GM23338 (cell line): Measurements from ENCODE around the gene KYNU. TPM values are rescaled to one million over a fixed set of nuclear protein-coding genes. Genes with fewer than 3 reads are reported as not detected.

Experiments used
- ATAC-seq: fragments of 200-7000 bp; cut with Tn5 transposase; 3 replicates; pipeline ENCODE4 v1.9.1; 2020
- DNase-seq: peaks from one replicate; pipeline ENCODE4 v3.0.0-alpha.2; 2015; ENCODE audit warnings: low spot score
- H2AFZ ChIP-seq: fragments of 200-600 bp; sonication (generic); 2 replicates; pipeline ENCODE4 v1.8.0; 2016; ENCODE audit warnings: antibody characterized with exemption, mild to moderate bottlenecking, moderate library complexity
- H3F3A ChIP-seq: fragments of 200-600 bp; sonication (generic); replicated peaks from 2 replicates; pipeline ENCODE4 v1.8.0; 2017; ENCODE audit warnings: antibody characterized with exemption, mixed run types, low read depth
- H3K27ac ChIP-seq: fragments of 200-600 bp; sonication (generic); 2 replicates; pipeline ENCODE4 v1.6.1; 2016; ENCODE audit warnings: low read depth
- H3K27me3 ChIP-seq: fragments of 200-600 bp; sonication (generic); 2 replicates; pipeline ENCODE4 v1.8.0; 2016; ENCODE audit warnings: mild to moderate bottlenecking, mixed run types, moderate library complexity; ENCODE audit not compliant: insufficient read depth
- H3K36me3 ChIP-seq: fragments of 200-600 bp; sonication (generic); 2 replicates; pipeline ENCODE4 v1.8.0; 2016; ENCODE audit warnings: mild to moderate bottlenecking; ENCODE audit not compliant: insufficient read depth
- H3K4me1 ChIP-seq: fragments of 200-600 bp; sonication (generic); 2 replicates; pipeline ENCODE4 v1.8.0; 2016; ENCODE audit warnings: mild to moderate bottlenecking, moderate library complexity; ENCODE audit not compliant: insufficient read depth
- H3K4me2 ChIP-seq: fragments of 200-600 bp; sonication (generic); 2 replicates; pipeline ENCODE4 v1.7.1; 2017; ENCODE audit warnings: mixed run types
- H3K4me3 ChIP-seq: fragments of 200-600 bp; sonication (generic); 2 replicates; pipeline ENCODE4 v1.6.1; 2016; ENCODE audit warnings: mixed run types
- H3K79me2 ChIP-seq: fragments of 200-600 bp; sonication (generic); replicated peaks from 2 replicates; pipeline ENCODE4 v1.8.0; 2017; ENCODE audit warnings: mild to moderate bottlenecking; ENCODE audit not compliant: insufficient read depth
- H3K9me2 ChIP-seq: fragments of 200-600 bp; sonication (generic); 2 replicates; pipeline ENCODE4 v1.8.0; 2017; ENCODE audit not compliant: insufficient read depth
- H4K20me1 ChIP-seq: fragments of 200-600 bp; sonication (generic); replicated peaks from 2 replicates; pipeline ENCODE4 v1.8.0; 2017; ENCODE audit warnings: mild to moderate bottlenecking; ENCODE audit not compliant: insufficient read depth
- H3K27ac Mint-ChIP-seq: 2 replicates; pipeline ENCODE4 v1.8.0; 2020; ENCODE audit warnings: inconsistent platforms, mild to moderate bottlenecking, moderate library complexity, mixed read lengths
- H3K27me3 Mint-ChIP-seq: 3 replicates; pipeline ENCODE4 v1.8.0; 2022; ENCODE audit warnings: low read depth, mild to moderate bottlenecking, moderate library complexity, mixed read lengths, inconsistent platforms; ENCODE audit not compliant: insufficient read depth, poor library complexity
- H3K36me3 Mint-ChIP-seq: 3 replicates; pipeline ENCODE4 v1.8.0; 2021; ENCODE audit warnings: low read depth, mild to moderate bottlenecking, inconsistent platforms, moderate library complexity, mixed read lengths
- H3K4me1 Mint-ChIP-seq: 3 replicates; pipeline ENCODE4 v1.8.0; 2020; ENCODE audit warnings: mild to moderate bottlenecking, inconsistent platforms, mixed read lengths
- H3K4me3 Mint-ChIP-seq: 3 replicates; pipeline ENCODE4 v1.8.0; 2021; ENCODE audit warnings: moderate library complexity, mild to moderate bottlenecking, inconsistent platforms, mixed read lengths
- H3K9me3 Mint-ChIP-seq: 3 replicates; pipeline ENCODE4 v1.8.0; 2020; ENCODE audit warnings: moderate library complexity, mild to moderate bottlenecking, inconsistent platforms, mixed read lengths
- CREB1 ChIP-seq: fragments of 250-450 bp; sonication (Bioruptor Pico); IDR thresholded peaks from 2 replicates; pipeline ENCODE4 v1.5.0; 2020; ENCODE audit warnings: low read depth, mild to moderate bottlenecking, moderate library complexity
- CTCF ChIP-seq, 2 experiments: fragments of 200-600 bp in 1 of 2; sonication (generic) in 1 of 2; conservative IDR thresholded peaks; 2 replicates each; pipeline versions ENCODE4 v1.5.1 to v1.6.1; 2016 to 2017; ENCODE audit warnings: antibody characterized with exemption in 2 of 2, low read depth in 2 of 2, mild to moderate bottlenecking in 2 of 2, moderate library complexity in 1 of 2
- ETS1 ChIP-seq: IDR thresholded peaks from 2 replicates; pipeline ENCODE4 v1.6.1; 2016; ENCODE audit warnings: antibody characterized with exemption
- JUNB ChIP-seq: IDR thresholded peaks from one replicate; pipeline ENCODE4 v1.6.1; 2016; ENCODE audit warnings: antibody characterized with exemption; ENCODE audit not compliant: unreplicated experiment
- NANOG ChIP-seq: IDR thresholded peaks from 2 replicates; pipeline ENCODE4 v1.6.1; 2016; ENCODE audit warnings: antibody characterized with exemption, borderline replicate concordance
- POLR2AphosphoS5 ChIP-seq: IDR thresholded peaks from 2 replicates; pipeline ENCODE4 v1.6.1; 2016; ENCODE audit warnings: antibody characterized with exemption, low read depth
- STAT1 ChIP-seq: IDR thresholded peaks from one replicate; pipeline ENCODE4 v1.6.1; 2016; ENCODE audit warnings: antibody characterized with exemption; ENCODE audit not compliant: unreplicated experiment
- ZNF114 ChIP-seq: fragments of 250-450 bp; sonication (Bioruptor Pico); IDR thresholded peaks from 2 replicates; pipeline ENCODE4 v1.5.0; 2020; ENCODE audit warnings: mild to moderate bottlenecking, moderate library complexity
- ZNF331 ChIP-seq: fragments of 250-450 bp; sonication (Bioruptor Pico); IDR thresholded peaks from 2 replicates; pipeline ENCODE4 v1.5.0; 2020; ENCODE audit warnings: low read depth, mild to moderate bottlenecking, moderate library complexity
- polyA plus RNA-seq: library from polyadenylated mRNA; unstranded; fragments of >200 nt; fragmentation: Nextera tagmentation; extraction: Ambion mirVana; gene quantifications from 2 replicates; pipeline ENCODE4 v1.2.1, GENCODE V29; 2016
- total RNA-seq: library from RNA; depleted of rRNA; stranded (reverse); fragments of >200 nt; shearing (Covaris generic); gene quantifications from 2 replicates; pipeline ENCODE4 v1.2.3, GENCODE V29; 2014

KYNU gene
- total and polyA plus RNA-seq, 2 experiments from 2014 or later: 0.03 to 0.21 TPM

- ATAC-seq (no peak), DNase-seq (no peak)
- H3K4me2 ChIP-seq: no peak overlapping the region
- Mint-ChIP-seq H3K27me3 (no peaks in the 10 kb centered on the region), H3K36me3 (peaks cover 4% of the 10 kb centered on the region; the same call in 2 of the 3 replicates), H3K4me3 (no peak overlapping the region), H3K27ac (no peak overlapping the region), H3K4me1 (peaks cover 2% of the 10 kb centered on the region; the same call in 1 of the 3 replicates), H3K9me3 (peaks cover 7% of the 10 kb centered on the region; the same call in 2 of the 3 replicates)
- no peak overlapping the region for H2AFZ ChIP-seq
- TF ChIP-seq ETS1 (no peak), ZNF114 (CRISPR knock-in tag) (no peak), STAT1 (no peak)
- no peak overlapping the region for H3K27ac ChIP-seq
- H3K4me3 ChIP-seq: no peak overlapping the region
- H3K79me2 ChIP-seq: no peaks in the 10 kb centered on the region
- H3F3A ChIP-seq: no peaks in the 10 kb centered on the region
- H3K36me3 ChIP-seq: no peaks in the 10 kb centered on the region
- no peaks in the 10 kb centered on the region for H3K4me1 ChIP-seq
- H3K27me3 ChIP-seq: no peaks in the 10 kb centered on the region
- H4K20me1 ChIP-seq: no peaks in the 10 kb centered on the region
- no peaks in the 10 kb centered on the region for H3K9me2 ChIP-seq
Measured at GRCh38 chr2:142885543-142885942, 8.1 kb downstream of the KYNU start.

- H3K4me3 ChIP-seq: no peak overlapping the region
- H3K27ac ChIP-seq: no peak overlapping the region
- no peak for ATAC-seq
- H3K27ac Mint-ChIP-seq: no peak overlapping the region
- H3K9me2 ChIP-seq: no peaks in the 10 kb centered on the region
- H3K4me2 ChIP-seq: no peak overlapping the region
- no peaks in the 10 kb centered on the region for H3K27me3 ChIP-seq
- peaks cover 2% of the 10 kb centered on the region; the same call in 1 of the 3 replicates for H3K4me1 Mint-ChIP-seq
- no peaks in the 10 kb centered on the region for H4K20me1 ChIP-seq
- DNase-seq: no peak
- no peaks in the 10 kb centered on the region for H3K79me2 ChIP-seq
- H3K9me3 Mint-ChIP-seq: no peaks in the 10 kb centered on the region
- H3K27me3 Mint-ChIP-seq: no peaks in the 10 kb centered on the region
- no peaks in the 10 kb centered on the region for H3K36me3 ChIP-seq
- H3K36me3 Mint-ChIP-seq: no peaks in the 10 kb centered on the region
- no peaks in the 10 kb centered on the region for H3K4me1 ChIP-seq
- TF ChIP-seq POLR2AphosphoS5 (no peak), ZNF114 (CRISPR knock-in tag) (no peak), JUNB (no peak), ETS1 (no peak), NANOG (no peak), CTCF (conservative IDR thresholded peaks at IDR 0.05; ENCODE audit: low read depth in 2 of 2) (no peak), ZNF331 (no peak), CREB1 (CRISPR knock-in tag) (no peak)
- no peaks in the 10 kb centered on the region for H3F3A ChIP-seq
- H2AFZ ChIP-seq: no peak overlapping the region
- H3K4me3 Mint-ChIP-seq: no peak overlapping the region
Measured at GRCh38 chr2:142892715-142893114, 15.3 kb downstream of the KYNU start.
